GM12874 (cell line): ENCODE data around the gene SERAC1.

Experiments
- CTCF ChIP-seq: IDR thresholded peaks from 2 replicates; pipeline ENCODE4 v1.5.1; 2011; ENCODE audit warnings: low read depth, mild to moderate bottlenecking, control low read depth, low read length, moderate library complexity; ENCODE audit not compliant: insufficient read depth

Gene SERAC1

GRCh38 chr6:158068893-158069799 lies 98.9 kb downstream of the SERAC1 start:
- no peak for TF ChIP-seq CTCF

- no peak for TF ChIP-seq CTCF
Observed at GRCh38 chr6:158068156-158068892, 99.7 kb downstream of the SERAC1 start.

GRCh38 chr6:158067436-158068015 lies 100.5 kb downstream of the SERAC1 start:
- no peak for TF ChIP-seq CTCF

GRCh38 chr6:158066136-158066781 lies 101.8 kb downstream of the SERAC1 start:
- no peak for TF ChIP-seq CTCF

GRCh38 chr6:158064725-158065251 lies 103.3 kb downstream of the SERAC1 start:
- TF ChIP-seq CTCF = no peak

GRCh38 chr6:158063736-158064135 lies 104.3 kb downstream of the SERAC1 start:
- TF ChIP-seq CTCF = no peak
